HG02678 (cell line): ENCODE results near the gene VSIG2.
A peak's percentile ranks its signal among the peaks of the same experiment; 100 is the strongest.
"Not testable (repeated sequence)": the region's sequence is repeated elsewhere in the genome, so short reads cannot be mapped to it uniquely, and the experiment has no call there.

ENCODE experiments used
- ATAC-seq: cut with Tn5 transposase; IDR thresholded peaks from one replicate; pipeline ENCODE4 v1.9.1; 2021; ENCODE audit warnings: mild to moderate bottlenecking, moderate library complexity; ENCODE audit not compliant: unreplicated experiment

Gene VSIG2

GRCh38 chr11:124751741-124752470 is at the start of gene VSIG2:
VSIG2 (minus strand) TSS chr11:124752255; CDS start chr11:124752137, 118 bp downstream.
- ATAC-seq = no peak

- ATAC-seq = no peak
Measured at GRCh38 chr11:124801014-124801413, 49.0 kb upstream of the VSIG2 start.

GRCh38 chr11:124800226-124800929 is 48.3 kb upstream of the VSIG2 start, which contains the start of gene MSANTD2:
MSANTD2 (minus strand) TSS chr11:124800406; CDS start chr11:124800380, 26 bp downstream.
- peak; percentile 92 for ATAC-seq

- ATAC-seq = peak; percentile 37
Measured at GRCh38 chr11:124799348-124800225, 47.5 kb upstream of the VSIG2 start.

GRCh38 chr11:124798991-124799347 is 46.9 kb upstream of the VSIG2 start:
- ATAC-seq = peak; percentile 19

GRCh38 chr11:124796312-124796711 is 44.3 kb upstream of the VSIG2 start:
- ATAC-seq = no peak

- ATAC-seq = peak; percentile 42
Measured at GRCh38 chr11:124793466-124794278, 41.6 kb upstream of the VSIG2 start.

- ATAC-seq = peak; percentile 83
Measured at GRCh38 chr11:124791626-124792341, 39.7 kb upstream of the VSIG2 start.

- no peak for ATAC-seq
Measured at GRCh38 chr11:124788521-124788920, 36.5 kb upstream of the VSIG2 start.

- ATAC-seq = no peak
Measured at GRCh38 chr11:124784051-124784450, 32.0 kb upstream of the VSIG2 start.

GRCh38 chr11:124783002-124783401 is 30.9 kb upstream of the VSIG2 start:
- no peak for ATAC-seq

- no peak for ATAC-seq
Measured at GRCh38 chr11:124779568-124779967, 27.5 kb upstream of the VSIG2 start.

GRCh38 chr11:124778281-124778680 is 26.2 kb upstream of the VSIG2 start:
- no peak for ATAC-seq

- ATAC-seq = no peak
Measured at GRCh38 chr11:124776865-124777645, 25.0 kb upstream of the VSIG2 start.

GRCh38 chr11:124770959-124771358 is 18.9 kb upstream of the VSIG2 start:
- not testable (repeated sequence) for ATAC-seq

GRCh38 chr11:124769806-124770774 is 18.0 kb upstream of the VSIG2 start:
- no peak for ATAC-seq

GRCh38 chr11:124768914-124769313 is 16.9 kb upstream of the VSIG2 start:
- ATAC-seq = no peak

- ATAC-seq = no peak
Measured at GRCh38 chr11:124766156-124766555, 14.1 kb upstream of the VSIG2 start.
